ENCODE data around the gene KCNH1.

The KCNH1 gene

DNA sequence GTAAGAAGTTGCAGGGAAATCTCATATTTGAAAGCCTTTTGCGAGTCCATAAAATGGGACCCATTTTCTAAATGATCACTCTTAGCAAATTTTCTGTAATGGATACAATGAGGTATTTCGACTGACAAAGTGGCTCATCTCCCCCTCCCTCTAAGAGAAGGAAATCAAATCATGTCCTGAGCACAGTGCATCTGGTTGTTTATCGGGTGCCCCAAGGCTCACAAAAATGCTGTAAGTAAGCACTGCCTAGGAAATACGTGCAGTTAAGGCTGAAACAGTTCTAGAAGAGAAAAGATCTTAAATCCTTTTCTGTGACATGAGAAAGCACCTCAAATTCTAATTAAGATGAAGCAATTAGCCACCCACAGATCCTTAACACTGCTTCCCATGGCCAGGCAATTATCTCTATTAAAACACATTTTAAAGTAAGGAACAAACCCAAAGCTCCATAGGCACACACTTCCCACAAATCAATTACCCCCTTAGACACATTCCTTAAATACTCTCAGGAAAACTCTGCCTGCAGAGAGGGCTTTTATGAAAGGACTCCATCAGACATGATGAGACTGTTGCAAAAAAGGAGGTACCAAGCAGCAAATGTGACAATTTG, 216.3 kb downstream of the KCNH1 start:
- no peak for DNase-seq

DNA sequence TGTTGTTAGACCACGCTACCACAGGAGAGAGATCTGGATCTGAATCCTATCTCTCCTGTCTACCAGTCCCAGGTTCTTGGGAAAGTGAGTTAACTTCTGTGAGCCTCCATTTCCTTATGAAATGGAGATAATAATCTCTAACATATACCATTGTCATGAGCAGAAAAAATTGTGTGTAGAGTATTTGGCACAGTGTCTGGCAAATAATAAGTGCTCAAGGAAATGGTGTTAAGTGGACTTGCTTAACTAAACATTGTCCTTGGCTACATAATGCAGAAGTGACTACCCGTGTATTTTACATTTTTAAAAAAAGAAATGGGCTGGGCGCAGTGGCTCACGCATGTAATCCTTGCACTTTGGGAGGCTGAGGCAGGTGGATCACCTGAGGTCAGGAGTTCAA, 217.4 kb downstream of the KCNH1 start:
- no peak for DNase-seq

DNA sequence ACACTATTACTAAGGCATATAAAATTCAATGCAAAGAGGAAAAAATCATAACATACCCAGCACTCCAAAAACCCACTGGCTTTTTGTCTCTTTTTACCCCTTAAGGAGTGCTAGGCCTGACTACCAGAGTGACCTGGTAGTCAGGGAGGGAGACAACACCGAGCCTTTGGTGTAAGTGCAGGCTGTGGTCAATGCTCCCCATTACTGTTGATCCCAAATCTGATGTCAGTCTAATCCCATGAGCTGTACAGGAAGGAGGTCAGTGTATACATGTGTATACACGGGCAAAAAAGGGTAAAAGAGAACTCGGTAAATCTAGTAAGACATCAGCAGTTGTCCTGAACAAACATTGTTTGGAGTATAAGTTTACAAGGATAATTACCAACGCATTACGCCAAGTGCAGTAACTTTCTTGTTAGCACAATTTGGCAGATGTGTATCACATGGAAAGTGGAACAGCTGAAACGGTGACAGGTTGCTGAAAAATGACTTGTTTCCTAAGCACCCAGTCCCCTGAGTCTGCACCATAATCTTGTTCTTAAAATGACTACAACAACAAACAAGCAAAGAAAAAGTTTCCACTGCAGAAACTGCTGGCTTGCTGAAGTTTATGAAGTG, 217.9 kb downstream of the KCNH1 start:
- no peak for DNase-seq

DNA sequence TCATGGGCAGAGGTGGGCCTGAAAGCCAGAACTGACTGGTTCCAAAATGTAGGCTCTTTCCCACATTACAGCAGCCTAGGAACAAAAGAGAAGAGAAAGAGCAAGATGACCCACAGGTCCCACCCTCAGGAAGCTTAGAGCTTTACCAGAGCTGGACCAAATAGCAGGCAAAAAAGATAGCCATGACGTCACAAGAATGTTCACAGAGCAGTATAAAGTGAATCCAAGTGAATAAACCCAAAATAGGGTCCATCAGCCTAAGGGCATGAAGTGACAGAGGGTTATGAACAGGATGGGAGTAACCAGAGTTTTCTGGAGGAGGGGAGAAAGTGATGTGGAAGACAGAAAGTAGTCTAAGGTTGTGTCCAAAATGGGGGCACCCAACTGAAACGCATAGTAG, 221.2 kb downstream of the KCNH1 start:
- no peak for DNase-seq

DNA sequence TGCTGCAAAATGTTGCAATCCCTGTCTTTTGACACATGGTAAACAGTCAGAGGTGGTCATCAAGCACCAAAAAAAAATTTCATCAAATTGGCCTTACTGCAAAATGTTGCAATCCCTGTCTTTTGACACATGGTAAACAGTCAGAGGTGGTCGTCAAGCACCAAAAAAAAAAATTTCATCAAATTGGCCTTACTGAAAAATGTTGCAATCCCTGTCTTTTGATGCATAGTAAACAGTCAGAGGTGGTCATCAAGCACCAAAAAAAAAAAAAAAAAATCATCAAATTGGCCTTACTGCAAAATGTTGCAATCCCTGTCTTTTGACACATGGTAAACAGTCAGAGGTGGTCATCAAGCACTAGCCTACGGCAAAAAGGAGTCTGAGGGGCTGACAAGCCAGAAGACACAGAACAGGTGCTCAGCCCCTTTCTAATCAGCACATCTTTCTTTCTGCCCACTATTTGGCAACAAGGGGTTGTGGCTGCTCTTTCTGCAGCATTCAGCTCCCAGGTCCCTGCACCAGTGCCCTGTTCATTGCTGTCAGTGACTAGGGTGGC, 223.8 kb downstream of the KCNH1 start:
- DNase-seq, result no peak

DNA sequence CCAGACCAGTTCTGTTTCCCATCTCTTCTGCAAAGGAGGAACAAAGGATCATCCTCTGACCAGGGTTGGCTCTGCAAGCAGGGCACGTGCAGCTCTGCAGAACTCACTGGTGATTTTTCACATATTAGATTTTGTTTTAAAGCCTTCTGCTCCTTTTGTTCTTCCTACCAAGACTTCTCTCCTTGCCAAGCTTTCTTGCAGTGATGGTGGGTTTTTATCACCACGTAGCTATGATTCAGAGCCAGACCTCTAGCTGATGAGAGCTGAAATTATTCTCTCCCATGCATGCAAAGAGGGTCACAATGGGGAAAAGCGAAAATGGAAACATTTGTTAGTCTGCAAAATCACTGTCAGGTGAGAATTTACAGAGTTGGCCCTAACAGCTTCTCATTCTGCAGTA, 225.2 kb downstream of the KCNH1 start:
- DNase-seq, result no peak

DNA sequence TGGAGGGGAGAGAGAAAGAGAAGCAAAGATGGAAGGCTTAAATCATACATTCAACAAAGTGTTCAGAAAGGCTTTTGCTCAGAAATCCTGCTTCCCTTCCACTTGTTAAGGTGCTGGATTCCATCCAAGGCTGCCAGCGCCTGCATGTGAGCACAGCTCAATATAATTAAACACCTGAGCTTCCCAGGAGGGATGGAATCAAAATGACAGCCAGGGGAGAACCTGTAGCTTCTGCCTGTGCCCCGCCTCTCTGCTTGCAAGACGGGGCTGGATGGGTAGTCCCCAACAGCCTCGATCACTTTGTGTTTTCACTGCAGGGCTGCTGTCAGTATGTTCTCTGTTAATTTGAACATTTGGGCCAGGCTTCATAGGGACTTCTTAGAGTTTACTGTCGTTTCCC, 225.7 kb downstream of the KCNH1 start:
- no peak for DNase-seq

DNA sequence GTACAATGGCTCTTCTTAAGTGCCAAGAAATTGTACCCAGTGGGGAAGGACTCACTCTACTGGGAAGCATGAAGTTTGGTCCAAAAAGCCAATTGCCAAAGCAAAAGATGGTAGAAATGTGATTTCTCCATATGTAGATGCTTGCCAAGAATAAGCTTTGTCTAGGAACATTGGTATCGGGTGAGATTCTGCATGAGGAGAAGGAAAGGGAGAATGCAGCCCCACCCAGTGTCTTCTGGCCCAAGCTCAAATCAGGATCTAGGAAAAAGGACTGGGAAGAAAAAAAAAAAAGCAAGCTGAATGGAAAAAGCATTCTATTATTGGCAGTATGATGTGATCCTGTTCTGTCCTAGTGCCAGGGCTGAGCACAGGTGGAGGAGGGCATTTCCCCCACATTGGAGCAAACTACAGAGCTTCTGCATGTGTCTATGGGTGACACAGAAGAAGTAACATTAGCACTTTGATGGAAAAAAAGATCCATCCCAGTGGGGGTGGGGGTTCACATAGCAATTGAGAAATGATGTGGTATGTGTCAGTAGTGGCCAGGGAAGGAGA, 226.6 kb downstream of the KCNH1 start:
- no peak for DNase-seq

DNA sequence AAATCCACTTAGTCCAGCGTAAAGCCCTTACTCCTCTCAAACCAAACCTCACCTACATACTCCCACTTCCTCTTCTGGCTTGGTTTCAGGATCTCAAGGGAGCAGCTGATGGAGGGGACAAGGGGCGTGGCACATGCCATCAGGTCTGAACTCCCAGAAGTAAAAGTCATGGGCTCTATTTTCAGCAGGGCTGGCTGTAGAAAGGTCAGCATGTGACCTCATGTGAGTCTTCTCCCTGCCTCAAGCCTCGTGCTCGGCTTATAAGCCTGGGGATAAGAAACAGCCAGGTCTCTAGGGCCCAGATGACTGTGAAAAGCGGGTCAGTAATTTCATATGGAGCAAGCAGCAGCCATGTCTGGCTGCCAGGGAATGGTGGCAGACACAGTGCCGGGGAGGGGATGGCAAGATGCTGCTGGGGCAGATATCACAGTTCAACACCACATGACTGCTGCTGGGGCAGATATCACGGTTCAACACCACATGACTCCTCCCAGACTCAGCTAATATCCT, 227.9 kb downstream of the KCNH1 start:
- no peak for DNase-seq

DNA sequence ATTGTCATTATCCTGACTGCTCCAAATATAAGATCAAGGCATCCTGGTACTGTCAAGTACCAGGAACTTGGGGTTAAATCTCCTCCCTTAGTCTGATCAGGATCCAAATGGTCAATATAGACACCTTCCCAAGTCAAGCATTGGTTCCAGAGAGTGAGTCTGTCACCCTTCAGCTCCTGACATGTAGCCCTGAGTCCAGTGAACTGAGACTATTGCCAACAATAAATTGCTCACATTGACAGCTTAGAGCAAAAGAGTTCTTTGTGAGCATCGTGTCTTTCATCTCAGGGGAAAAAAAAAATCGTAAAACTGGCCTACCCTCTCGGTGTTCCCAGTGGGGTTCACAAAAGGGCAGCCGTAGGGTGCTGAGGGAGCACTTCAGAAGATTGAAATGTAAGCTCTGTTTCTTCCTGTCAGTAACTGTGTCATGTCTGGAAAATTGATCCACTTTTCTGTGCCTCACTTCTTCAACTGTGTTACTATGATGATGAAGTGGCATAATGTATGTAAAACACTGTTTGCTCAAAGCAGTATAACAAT, 228.5 kb downstream of the KCNH1 start:
- no peak for DNase-seq

DNA sequence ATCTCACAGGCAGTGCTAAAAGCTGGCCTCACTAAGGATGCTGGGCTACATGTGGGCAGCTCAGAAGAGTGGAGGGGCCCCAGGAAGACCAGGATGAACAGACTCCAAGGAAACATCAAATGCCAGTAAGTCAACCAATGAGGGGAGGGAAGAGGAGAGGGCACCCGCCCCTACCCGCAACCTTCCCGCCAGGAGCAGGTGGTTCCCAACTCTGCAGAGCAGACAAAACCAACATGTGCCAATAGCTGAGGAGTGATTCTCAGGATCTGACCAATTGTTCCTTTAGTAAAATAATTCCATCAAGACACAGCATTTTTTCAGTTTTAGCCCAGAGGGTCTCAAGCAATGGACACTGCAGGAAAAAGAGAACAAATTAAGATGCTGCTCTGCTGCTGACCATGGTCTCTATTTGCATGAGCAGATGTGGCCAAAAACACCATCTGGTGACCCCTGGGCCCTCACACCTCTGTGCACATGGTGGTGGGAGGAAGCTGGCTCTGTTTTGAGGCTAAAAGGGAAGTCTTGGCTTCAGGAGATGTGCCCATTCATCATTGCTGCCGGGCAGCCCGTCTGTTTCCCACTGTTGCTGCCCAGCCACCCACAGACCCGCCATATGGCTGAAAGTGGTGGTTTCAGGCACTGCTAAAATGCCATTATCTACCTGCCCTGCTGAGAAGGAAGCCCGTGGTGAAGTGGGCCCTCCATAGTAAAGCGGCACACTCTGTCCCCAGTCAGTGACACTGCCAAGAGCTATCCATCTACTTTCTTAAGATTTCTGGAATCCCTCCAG, 231.8 kb downstream of the KCNH1 start:
- DNase-seq, result no peak

DNA sequence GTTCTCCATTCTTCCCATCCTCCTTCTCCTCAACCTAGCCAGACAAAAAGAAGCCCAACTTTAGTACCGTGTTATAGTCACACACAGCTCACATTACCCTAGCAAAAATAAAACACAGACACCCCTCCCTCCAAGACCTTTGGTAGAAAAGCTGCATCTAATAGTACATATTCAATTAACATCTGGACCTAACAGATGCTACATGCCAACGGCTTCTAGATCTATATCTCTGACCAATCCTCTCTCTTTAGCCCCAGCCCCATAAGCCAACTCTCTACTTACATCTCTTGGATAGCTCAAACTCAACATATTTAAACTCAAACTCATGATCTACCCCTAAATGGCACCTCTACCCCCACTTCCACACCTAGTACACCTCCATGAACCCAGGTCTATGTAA, 233.1 kb downstream of the KCNH1 start:
- no peak for DNase-seq

DNA sequence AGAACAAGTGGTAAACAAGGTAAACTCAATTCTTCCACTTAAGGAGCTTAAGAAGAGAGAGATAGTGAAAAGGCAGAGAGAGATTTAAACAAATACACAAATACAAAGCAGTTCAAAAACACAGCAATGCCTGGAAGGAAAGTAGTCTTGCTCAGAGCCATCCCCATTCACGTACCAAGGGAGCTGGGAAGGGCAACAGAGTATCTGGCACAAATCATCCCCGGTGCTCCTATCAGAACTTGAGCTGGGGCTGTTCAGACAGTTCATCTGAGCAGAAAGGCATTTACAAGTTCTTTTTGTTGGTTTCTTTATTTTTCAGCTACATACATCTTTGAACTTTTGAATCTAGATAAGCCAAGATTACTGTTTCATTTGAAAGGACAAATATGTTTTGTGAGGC, 233.9 kb downstream of the KCNH1 start:
- DNase-seq, result no peak

DNA sequence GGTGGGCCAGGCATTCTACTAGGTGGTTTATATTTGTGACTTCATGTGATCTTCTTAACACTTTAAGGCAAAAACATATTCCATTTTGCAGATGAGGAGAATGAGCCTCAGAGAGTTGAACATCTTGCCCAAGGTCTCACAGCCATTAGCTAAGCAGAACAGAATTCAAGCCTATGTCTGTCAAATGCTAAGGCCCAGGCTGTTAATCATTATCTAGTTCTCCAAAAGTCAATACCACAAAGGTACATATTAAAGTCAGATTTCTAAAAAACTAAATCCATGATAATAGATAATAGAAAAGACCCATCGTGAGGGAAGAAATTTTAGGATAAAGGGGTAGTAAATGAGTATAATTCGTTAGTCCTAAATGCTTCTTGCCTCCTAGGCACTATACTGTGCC, 234.3 kb downstream of the KCNH1 start:
- no peak for DNase-seq

DNA sequence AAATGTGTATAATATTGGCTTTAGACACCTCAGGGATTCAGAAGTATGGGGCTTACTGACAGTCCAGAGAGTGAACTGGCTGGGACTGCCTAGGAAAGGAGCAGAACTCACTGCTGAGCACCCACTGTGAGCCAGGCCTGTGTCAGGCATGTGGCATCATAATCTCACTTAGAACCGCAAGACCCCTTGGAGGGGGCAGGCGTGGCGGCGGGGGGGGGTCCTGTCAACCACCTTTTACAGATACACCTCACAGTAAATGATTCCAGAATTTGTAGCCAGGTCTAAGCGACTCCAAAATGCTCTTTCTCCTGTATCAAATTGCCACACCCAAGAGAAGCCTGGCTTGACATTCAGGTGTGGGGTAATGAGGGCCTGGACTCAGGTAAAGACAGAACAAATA, 235.5 kb downstream of the KCNH1 start:
- DNase-seq, result no peak

DNA sequence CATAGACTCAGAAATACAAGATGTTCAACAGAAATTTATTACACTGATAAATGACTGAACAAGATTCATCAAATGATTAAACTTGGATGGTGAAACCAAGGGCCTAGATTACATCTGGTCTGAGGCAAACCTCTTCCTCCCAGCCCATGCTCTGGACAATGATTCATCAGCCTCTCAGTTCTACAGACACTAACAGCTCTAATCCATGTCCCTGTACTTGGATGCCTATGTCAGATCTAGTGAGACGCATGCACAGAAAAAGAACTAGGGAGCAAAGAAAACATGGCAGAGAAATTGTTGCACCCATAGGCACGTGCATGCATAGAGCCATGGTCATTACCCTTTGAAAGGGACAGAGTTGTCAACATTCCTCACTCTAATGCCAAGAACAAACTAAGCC, 250.1 kb downstream of the KCNH1 start:
- DNase-seq, result no peak

DNA sequence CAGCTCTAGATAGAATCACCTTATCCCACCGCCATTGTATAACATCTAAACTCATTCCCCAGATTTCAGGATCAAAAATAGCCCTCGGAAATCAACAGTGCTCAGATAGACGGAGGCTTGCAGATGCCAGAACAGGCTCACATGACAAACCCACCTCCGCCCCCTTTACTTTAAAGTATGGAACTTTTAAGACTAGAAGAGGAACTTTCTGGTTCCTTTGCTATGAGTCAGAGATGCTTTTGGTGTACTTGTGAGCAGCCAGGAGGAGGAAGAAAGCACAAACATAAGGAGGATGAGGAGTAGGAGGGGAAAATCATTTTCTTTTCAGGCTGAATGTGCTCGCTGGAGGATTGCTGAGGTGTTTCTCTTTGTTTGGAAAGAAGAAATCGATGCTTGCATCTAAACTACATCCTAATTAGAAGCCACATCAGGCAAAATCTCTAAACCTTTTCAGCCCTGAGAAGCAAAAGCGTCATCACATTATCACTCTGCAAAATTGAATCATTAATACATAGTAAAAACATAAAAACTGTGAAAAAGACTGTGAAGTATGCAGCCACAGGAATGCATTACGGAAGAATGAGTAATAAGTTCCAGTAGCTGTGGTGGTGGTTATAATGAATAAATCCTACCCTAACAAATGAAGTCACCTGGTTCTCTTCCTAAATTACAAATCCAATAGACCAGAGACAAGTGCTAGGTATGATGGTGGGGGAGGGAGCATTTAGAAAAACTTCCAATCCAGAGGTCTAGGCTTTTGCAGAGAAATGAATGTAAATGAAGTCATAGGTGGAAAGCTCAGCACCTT, 251.3 kb downstream of the KCNH1 start:
- no peak for DNase-seq

DNA sequence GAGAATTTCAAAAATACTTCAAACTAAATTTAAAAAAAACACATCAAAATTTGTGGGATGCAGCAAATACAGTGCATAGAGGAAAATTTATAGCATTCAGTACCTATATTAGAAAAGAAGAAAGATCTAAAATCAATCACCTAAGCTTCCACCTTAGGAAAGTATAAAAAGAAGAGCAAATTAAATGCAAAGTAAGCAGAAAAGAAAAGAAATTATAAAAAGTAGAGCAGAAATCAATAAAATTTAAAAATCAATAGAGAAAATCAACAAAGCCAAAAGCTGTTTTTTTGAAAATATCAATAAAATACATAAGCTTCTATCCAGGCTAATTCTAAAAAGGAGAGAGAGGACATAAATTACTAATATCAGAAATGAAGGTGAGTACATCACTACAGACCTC, 255.4 kb downstream of the KCNH1 start:
- DNase-seq, result no peak

DNA sequence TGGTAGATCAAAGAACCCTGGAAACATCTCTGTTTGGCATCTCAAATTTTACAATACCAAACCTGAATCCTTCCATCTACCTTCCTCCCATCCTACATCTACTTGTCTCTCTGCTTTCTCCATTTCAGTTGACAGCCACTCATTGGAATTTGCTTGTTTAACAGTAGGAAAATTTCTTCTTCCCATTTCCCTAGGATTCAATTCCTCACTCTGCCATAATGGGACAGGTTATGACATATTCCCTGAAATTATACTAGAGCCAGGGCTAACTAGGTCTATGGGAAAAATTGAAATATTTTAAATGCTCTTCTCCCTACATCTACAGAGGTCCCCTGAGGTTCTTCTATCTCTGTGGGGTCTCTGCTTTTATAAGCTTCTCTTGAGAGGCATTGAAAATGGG, 257.7 kb downstream of the KCNH1 start:
- DNase-seq, result no peak

DNA sequence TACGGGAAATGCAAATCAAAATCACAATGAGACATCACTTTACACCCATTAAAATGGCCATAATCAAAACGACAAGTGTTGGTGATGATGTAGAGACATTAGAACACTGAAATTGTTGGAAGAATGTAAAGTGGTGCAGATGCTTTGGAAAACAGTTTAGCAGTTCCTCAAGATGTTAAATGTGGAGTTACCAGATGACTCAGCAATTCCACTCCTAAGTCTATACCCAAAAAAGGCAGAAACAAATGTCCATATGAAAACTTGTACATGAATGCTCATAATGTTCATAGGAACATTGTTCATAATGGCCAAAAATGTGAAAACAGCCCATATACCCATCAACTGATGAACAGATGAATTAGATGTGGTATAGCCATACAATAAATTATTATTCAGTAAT, 267.4 kb downstream of the KCNH1 start:
- DNase-seq, result no peak

DNA sequence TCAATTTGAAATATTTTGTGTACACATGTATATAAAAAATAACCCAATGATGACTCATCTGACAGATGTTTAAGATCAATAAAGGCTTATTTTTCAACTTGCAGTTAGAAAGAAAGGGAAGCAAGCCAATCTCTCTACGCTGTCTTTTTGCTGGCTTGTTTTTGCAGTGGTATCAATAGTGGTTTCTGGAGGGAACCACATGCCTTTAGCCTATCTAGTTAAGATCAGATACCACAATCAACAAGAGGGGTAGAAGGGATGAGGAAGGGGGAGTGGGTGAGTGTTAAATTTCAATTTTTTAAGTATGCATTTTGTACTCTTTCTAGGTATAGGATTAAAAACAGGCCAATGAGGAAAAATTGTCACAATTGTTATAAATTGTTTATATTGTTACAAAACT, 276.2 kb downstream of the KCNH1 start:
- no peak for DNase-seq

DNA sequence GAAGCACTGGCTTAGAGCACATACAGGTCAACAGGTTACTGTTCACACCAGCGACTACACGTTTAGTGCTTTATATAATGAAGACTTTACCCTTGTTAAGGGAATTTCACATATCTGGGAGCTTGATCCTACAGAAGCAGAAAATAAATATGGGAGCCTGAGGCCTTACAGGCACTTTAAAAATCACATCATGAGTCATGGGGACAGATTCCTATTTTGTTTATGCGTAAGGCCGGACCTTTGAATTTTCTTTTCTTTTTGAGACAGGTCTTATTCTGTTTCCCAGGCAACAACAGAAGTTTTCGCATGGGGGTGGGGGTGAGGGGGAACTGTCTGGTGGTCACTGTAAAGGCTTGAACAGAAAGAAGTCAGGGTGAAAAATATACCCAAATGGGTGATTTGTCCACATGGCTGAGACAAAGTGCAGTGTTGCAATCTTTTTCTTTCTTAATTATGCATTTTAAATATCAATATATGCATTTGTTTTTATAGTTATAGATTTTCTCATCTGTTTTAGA, 276.7 kb downstream of the KCNH1 start:
- no peak for DNase-seq

Data from KG1 (cell line).